ACHN (cell line): ENCODE results near the gene SEMA3C.

Experiments
- DNase-seq: peaks from one replicate; pipeline ENCODE4 v3.0.0-alpha.2; 2015
- in situ Hi-C: cut with HindIII; loops from 2 replicates; pipeline ENCODE4 v1.10.0; 2017; ENCODE audit warnings: low sequenced_read_pairs, low pct_ligation_motif_present, low pct_unique_long_range_greater_than_20kb

The SEMA3C gene

DNA sequence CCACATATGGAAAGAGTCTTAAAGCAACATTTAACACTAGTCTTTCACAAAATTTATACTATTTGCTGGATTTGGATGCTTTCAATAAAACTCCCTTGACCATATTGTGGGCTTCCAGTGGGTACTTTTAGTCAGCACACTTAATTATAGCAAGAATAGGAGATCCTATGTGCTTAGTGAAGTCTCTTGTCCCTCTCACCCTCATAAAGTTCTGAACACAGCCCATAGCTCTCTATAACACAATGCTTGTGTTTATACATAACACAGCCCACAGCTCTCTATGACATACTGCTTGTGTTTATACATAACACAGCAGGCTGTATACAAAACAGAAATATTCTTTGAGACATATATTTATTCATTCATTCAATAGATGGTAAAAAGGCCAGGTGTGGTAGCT is 79.0 kb downstream of the SEMA3C start:
- in situ Hi-C loops = no loop called here
- no peak for DNase-seq

DNA sequence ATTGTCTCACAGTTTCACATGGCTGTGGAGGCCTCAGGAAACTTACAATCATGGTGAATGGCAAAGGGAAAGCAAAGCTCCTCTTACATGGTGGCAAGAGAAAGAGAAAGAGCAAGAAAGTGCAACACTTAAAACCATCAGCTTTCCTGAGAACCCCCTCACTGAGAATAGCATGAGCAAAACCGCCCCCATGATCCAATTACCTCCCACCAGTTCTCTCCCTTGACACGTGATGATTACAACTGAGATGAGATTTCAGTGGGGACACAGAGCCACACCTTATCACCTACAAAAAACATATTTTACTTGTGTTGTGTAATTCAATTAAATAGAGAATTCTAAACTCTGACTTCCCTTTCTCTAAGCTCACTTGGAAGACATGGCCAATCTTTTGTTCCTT is 80.2 kb downstream of the SEMA3C start:
- in situ Hi-C loops = no loop called here

DNA sequence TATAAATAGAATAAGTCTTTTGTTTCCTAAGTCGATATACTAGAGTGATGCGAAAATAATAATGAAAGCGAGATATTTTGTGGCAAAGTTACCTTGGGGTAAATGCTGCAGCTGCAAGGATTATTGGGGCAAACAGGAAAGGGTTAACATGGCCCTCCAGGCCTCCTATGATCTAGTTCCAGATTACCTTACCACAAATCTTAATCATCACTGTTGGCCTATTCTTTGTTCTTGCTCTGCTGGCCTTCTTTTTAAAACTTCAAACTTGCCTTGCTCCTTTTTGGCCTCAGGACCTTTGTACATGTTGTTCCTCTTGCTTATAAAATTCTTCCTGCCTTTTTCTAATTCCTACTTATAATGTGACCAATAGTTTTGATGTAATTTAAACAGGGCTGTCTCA is 81.5 kb downstream of the SEMA3C start:
- in situ Hi-C loops = no loop called here
- DNase-seq = no peak

More for the DNA sequence above, 80.2 kb downstream of the SEMA3C start:
- DNase-seq = no peak

DNA sequence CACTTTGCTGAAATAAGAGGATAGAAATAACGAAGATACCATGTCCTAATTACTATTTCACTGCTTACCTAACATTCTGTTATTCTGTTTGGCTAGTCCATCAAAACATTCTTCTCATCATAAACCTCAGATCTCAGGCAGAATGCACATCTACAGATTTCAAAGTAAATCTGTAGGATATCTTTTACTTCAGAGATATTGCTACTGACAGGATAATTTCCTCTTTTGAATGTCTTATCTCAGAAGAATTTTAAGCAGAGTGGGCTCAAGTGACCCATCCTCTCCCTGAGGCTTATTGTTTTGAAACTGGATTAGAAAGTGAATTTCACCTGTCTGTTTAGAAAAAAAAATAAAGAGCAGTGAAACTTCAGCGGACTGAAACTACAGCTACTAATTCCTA is 83.6 kb downstream of the SEMA3C start:
- in situ Hi-C loops = no loop called here
- no peak for DNase-seq

DNA sequence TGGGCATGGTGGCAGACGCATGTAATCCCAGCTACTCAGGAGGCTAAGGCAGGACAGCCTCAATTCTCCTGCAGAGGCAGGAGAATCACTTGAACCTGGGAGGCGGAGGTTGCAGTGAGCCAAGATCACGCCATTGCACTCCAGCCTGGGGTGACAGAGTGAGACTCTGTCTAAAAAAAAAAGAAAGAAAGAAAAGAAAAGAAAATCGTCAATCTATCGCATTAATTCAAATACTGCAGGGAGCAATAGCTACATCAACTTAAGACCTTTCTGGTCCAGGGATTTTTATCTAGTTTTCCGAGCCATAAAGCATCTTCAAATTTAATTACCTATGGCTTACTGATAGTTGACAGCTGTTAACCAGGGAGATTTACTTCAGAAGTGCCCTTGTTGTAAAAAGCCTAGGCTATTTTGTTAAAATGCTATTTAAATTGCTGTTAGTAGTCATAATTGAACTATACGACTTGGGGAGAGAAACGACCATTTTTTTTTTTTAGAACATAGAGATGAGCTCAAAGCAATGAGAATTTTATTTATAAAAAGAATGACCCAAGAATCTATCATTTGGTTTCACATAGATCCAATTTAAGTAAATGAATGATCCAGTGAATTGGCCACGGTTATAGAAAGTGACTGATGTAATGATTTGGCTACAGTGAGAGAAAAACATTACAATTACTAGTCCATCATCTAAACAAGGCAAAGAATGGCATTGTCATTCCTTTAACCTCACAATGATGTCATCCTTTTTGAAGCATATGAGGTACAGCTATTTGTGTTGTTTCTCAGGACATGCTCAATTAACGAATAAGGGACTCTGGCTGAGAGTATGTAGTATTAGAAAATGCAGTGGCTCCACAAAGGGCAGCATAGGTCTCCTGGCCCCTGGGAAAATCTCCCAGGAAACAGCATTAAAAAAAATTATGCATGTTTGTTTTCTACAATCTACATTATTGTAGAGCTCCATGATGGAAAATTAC is 85.3 kb downstream of the SEMA3C start:
- in situ Hi-C loops = no loop called here
- no peak for DNase-seq

DNA sequence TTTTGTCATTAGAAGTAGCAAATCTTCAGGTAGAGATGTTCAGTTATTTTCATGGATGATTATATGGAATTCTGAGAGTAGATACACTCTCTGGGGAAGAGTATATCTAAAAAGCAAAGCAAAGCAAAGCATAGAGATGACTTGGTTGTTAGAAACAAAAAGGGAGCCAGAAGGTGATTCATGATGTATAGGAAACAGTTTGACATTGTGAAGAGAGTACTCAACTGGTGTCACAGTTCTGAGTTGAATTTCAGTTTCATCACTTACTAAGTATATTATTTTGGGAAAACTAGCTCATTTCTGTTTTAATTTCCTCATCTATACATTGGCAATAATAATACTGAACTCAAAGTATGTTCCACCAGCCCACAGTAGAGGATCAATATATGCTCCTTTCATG is 86.8 kb downstream of the SEMA3C start:
- in situ Hi-C loops = no loop called here
- DNase-seq = no peak

DNA sequence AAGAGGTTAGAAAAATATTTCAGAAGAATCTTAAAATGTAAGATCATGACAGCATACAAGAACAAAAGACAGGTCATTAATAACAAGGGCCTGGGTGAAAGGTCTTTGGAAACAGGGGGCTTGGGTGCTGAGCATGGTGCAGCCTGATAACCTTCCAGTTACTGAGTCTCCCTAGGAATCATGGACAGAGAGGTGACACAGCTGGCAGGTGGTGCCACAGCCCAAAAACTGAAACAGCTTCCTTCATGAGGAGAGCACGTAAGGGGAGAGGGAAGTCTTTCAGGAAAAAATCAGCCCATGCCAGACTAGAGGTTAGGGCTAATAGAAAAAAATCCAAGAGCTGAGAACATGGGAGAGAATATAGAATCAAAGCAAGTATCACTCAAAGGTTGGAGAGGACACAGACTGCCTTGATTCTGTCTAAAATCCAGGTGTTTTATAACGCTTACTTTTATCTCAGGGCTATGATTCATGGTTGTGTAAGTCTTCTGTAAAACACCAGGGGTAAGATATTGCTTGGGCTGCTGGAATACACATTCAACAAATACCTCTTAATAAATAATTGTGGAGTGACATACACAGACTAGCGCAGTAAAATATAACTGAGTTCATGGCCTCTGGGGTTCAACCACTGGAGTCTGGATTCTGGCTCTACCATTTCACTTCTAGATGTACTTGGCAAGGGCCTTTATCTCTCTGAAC is 88.1 kb downstream of the SEMA3C start:
- in situ Hi-C loops = no loop called here

DNA sequence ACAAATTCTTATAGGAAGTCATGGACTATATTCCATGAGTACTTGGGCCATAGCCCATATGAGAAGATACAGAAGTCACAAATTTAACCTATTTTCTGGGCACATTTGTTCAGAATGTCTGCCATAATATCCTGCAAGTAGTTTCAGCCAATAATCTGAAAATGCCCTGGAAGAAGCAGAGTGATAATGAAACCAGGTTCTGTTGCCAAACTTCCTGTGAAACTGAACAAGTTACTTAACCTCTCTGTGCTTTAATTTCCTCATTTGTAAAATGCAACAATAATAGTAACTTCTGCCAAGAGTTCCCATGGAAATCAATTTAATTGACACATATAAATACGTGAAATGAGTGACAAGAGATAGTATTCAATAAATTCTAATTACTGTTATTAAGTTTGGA is 88.8 kb downstream of the SEMA3C start:
- in situ Hi-C loops = no loop called here
- no peak for DNase-seq

More for the DNA sequence above, 88.1 kb downstream of the SEMA3C start:
- no peak for DNase-seq

DNA sequence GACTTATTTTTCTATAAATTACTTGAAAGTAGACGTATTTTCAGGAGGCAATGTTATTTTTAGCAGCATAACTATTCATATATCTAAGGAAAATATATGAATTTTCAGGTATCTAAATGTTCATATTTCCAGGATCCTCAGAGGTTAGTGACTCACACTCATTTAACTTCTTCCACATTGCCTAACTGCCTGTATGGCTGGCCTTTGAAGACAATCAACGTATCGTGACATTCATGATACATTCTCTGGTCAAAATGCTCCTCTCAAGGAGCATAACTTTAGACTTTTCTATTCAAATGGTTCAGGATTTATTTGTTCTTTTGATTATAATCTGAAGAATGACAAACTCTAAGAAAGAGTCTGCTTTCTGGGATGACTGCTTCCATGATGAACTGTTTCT is 89.3 kb downstream of the SEMA3C start:
- no peak for DNase-seq
- in situ Hi-C loops = no loop called here

DNA sequence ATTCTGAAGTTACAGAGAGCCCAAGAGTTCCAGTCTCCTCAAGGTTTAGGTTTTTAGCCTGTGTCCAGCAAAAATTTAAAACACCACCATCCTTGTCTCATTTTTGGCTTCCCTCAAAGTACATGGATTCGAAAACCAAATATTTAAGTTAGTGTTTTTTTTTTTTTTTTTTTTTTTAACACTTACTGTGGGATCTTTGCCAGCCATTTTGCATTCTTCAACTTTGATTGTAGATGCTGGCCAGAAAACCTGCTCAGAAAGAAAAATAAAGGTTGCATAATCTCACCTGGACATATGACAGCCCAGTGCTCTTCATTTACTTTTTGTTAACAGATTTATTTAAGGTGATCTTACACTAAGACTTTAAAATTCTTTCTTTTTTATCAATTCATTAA is 91.6 kb downstream of the SEMA3C start:
- in situ Hi-C loops = no loop called here
- DNase-seq = no peak

DNA sequence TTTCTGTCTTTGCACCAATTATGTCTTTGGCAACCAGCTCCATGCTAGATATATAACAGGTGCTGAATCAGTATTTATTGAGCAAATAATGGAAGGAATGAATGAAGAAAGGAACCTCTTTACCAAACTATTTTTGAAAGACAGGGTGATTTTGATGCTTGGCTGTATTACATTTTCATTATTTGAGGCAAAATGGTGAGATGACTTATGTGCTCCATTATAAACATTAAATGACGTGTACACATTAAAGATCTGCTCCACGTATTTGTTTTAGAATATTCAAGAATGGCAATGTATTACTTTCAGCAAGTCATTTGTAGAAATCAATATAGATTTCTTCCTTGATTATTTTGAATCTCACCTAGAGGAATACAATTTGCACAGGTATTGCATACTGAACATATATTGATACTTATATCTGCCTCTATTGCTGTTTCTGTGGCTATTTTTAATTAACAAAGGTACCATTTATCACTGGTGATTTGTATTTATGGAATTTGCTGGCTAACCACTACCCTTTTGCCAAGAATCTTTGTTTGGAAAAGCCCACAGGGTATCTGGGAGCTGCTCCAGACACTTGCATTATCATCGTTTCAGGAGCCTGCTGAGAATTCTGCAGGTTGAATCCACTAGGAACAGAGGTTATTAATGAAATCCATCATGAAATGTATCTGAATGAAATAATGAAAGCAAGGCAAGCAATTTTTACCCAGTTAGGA is 92.2 kb downstream of the SEMA3C start:
- no peak for DNase-seq
- in situ Hi-C loops = no loop called here

DNA sequence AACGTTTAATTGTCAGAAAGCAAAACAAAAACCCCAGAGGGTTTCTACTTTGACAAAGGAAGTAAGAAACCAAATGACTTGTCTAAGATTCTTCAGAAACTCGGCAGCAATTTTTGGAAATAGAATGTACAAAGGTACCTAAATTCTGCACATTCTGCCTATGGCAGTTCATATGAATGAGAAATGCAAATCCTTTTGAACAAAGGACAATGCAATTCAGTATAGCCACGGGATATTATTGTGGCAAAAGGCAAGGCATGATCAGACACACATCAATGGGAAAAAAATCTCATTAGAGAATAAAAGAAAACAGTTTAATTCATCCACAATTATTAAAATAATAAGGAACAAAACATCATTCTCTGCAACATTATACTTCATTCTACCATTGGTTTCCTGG is 93.4 kb downstream of the SEMA3C start:
- in situ Hi-C loops = no loop called here
- DNase-seq = no peak

DNA sequence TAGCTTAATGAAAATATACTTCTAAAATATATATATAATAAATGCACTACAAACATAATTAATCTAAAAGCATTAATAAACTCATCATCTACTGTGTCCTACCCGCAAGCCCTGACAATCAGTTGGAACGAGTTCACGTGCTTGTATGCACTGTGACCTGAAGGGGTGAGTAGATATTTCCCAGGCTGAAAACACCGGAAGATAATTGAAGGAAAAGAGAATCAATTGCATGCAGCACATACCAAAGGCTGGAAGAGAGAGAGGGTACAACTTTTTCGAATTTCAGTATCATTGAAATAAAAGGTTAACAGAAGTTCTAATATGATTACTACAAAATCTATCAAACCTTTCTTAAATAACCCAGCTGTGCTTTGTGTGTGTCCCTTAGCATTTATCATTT is 94.6 kb downstream of the SEMA3C start:
- in situ Hi-C loops = no loop called here
- DNase-seq = no peak

DNA sequence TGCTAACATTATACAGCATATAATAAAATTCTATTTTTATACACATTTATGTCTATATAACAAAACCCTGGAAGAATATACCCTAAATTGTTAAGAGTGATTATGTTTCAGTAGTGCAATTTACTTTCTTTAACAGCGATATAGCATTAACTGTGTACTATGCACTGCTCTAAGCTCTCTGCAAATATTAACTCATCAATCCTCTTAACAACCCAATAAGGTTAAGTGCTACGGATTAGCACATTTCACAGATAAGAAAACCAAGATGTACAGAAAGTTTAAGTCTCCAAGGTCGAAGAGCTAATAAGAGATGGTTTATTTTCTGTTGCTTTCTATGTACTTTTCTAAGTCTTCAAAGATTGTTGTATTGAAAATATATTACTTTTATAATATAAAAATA is 95.8 kb downstream of the SEMA3C start:
- in situ Hi-C loops = no loop called here
- no peak for DNase-seq

DNA sequence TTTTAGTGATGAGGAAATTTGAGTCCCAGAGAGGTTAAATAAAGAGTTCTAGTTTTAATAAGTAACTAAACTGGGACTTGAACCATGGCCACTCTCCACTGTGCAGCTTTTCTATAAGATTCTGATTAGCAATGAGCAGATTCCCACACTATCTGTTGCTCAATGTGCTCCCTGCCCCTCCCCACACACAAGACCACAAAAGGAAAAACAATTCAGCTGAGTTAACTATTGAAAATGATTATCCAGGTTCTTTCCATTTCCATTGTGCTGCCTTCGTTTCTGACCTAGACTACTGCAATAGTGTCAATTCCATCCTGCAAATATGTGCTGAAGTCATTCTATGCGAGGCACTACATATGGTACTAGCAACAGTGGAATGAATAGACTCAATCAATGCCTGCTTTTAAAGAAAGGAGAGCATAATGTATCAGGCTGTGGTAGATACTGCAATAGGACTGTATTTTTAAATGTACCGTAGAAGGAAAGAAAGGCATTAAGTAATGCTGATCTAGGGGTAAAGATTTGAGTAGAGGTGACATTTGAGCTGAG is 97.0 kb downstream of the SEMA3C start:
- no peak for DNase-seq
- in situ Hi-C loops = no loop called here

DNA sequence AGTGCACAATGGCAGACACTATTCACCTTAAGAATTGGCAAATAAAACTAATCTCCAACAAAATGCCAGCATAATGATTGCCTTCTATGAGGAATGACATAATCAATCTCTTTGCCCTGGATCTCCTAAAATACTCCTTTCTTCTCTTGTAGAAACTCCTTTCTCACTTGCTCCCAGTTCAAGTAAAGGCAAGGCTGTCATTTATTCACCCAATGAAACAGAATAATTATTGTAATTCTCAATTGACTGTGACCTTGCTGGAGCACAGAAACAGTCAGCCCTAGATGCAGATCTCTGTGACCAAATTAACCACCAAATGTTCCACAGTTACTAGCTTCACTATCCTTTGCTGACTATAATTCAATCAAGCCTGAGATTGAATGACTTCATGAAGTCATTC is 99.3 kb downstream of the SEMA3C start:
- DNase-seq = no peak

DNA sequence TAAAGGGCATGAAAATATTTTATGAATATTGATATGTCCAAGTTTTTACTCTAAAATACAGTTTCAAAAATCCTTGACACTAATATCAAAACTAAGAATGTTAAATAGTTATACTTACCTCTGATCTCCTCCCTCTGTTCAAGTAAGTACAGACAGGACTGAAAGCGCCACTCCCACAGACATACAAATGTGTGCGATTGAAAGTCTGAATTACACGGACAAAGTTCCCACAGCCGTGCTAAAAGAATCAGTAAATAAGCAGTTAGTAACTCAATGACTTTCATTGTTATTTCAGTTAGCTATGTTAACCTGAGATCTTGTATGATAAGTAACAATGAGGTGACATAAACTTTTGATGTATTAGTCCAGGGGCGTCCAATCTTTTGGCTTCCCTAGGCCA is 100.7 kb downstream of the SEMA3C start:
- no peak for DNase-seq
- in situ Hi-C loops = no loop called here

More for the DNA sequence above, 99.3 kb downstream of the SEMA3C start:
- in situ Hi-C loops = no loop called here

DNA sequence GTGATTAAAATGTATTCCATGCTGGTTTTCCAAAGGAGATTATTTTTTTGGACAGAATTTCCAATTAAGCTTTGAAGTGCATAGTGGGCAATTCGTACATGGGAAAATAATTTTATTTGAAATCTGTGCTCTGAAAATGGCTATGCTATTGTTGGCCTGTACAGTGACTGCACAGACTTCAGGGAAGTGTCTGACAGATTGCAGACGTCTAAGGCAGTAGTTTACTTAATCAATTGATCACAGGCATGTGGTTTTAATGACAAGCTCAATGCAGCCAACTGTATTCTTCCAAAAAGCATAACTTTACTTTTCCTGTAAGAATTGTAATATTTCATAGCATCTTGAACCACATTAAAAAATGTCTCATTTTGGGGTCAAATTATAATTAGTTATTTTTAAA is 102.0 kb downstream of the SEMA3C start:
- in situ Hi-C loops = no loop called here
- DNase-seq = no peak

DNA sequence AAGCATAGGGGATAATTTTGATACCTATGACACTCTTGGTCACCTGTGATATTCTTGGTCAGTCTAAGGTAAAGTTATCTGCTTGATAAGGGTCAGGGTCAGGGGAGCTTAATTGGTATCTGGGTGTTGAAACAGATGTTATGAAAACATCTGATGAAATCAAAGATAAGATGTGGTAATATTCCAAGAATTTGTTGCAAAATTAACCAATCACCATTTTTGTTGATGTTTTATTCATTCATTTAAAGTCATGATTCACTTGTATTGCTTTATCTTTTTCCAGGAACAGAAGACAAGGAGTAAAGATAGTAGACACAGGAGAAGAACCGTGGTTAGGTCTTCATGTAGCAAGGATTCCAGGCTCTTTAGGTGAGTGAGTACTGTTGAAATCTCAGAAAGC is 103.1 kb downstream of the SEMA3C start:
- in situ Hi-C loops = no loop called here
- no peak for DNase-seq
